Astrocyte (in vitro differentiated cells and primary cell): ENCODE data around the gene HS6ST1.

Experiments
- EZH2 ChIP-seq: IDR thresholded peaks from 2 replicates; pipeline ENCODE4 v1.6.1; 2012; ENCODE audit warnings: mild to moderate bottlenecking, low read length, inconsistent platforms; ENCODE audit not compliant: insufficient read depth
- TF ChIP-seq, protein P1 (sequence below): IDR thresholded peaks from 2 replicates; pipeline ENCODE4 v1.5.1; 2011; ENCODE audit warnings: low read depth, mild to moderate bottlenecking, inconsistent platforms, low read length, moderate library complexity; ENCODE audit not compliant: insufficient read depth

DNA sequence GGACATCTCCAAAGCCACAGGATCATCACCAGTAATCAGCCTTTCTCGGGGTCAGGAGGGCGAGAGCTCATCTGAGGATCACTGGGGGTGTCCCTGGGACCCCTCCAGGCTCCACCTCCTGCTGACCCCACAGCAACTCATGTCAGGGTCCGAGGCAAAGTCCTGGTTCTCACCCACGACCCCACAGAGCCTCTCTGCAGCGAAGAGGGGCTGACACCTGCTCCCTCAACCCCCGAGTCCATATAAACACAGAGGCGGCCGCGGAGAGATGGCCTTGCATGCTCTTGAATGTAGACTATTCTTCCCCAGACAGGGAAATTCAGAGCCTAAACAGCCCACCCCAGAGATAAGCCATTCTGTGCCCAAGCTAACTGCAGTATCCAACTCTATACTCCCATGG is 29.9 kb downstream of the HS6ST1 start:
- TF ChIP-seq, protein P1, sequence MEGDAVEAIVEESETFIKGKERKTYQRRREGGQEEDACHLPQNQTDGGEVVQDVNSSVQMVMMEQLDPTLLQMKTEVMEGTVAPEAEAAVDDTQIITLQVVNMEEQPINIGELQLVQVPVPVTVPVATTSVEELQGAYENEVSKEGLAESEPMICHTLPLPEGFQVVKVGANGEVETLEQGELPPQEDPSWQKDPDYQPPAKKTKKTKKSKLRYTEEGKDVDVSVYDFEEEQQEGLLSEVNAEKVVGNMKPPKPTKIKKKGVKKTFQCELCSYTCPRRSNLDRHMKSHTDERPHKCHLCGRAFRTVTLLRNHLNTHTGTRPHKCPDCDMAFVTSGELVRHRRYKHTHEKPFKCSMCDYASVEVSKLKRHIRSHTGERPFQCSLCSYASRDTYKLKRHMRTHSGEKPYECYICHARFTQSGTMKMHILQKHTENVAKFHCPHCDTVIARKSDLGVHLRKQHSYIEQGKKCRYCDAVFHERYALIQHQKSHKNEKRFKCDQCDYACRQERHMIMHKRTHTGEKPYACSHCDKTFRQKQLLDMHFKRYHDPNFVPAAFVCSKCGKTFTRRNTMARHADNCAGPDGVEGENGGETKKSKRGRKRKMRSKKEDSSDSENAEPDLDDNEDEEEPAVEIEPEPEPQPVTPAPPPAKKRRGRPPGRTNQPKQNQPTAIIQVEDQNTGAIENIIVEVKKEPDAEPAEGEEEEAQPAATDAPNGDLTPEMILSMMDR: no peak
- TF ChIP-seq EZH2: no peak
